ENCODE results near the gene GGN.
"Not testable (repeated sequence)": the region's sequence is repeated elsewhere in the genome, so short reads cannot be mapped to it uniquely, and the experiment has no call there.

GGN gene

GRCh38 chr19:38360839-38361631, 26.8 kb downstream of the GGN start:
- DNase-seq: no peak

- DNase-seq: no peak
These were observed 27.5 kb downstream of the GGN start for GRCh38 chr19:38360351-38360750.

- DNase-seq: no peak
These were observed 28.4 kb downstream of the GGN start for GRCh38 chr19:38359242-38360021.

- no peak for DNase-seq
These were observed 29.8 kb downstream of the GGN start for GRCh38 chr19:38358071-38358470.

GRCh38 chr19:38355728-38356725, 31.8 kb downstream of the GGN start:
- no peak for DNase-seq

GRCh38 chr19:38352611-38353010, 35.2 kb downstream of the GGN start:
- DNase-seq: no peak

GRCh38 chr19:38351865-38352395, 35.9 kb downstream of the GGN start:
- no peak for DNase-seq

GRCh38 chr19:38350883-38351282, 37.0 kb downstream of the GGN start:
- no peak for DNase-seq

- no peak for DNase-seq
These were observed 41.0 kb downstream of the GGN start for GRCh38 chr19:38346837-38347236.

- no peak for DNase-seq
These were observed 46.9 kb downstream of the GGN start for GRCh38 chr19:38340927-38341326.

GRCh38 chr19:38339011-38339410, 48.8 kb downstream of the GGN start:
- DNase-seq: not testable (repeated sequence)

- no peak for DNase-seq
These were observed 50.5 kb downstream of the GGN start for GRCh38 chr19:38337360-38337653.

GRCh38 chr19:38336638-38337359, 51.0 kb downstream of the GGN start:
- peak; percentile 86 for DNase-seq

GRCh38 chr19:38335949-38336637, 51.7 kb downstream of the GGN start:
- DNase-seq: peak; percentile 50

Data from KG1 (cell line).